ENCODE data around the gene KLHL26.

Gene KLHL26

DNA sequence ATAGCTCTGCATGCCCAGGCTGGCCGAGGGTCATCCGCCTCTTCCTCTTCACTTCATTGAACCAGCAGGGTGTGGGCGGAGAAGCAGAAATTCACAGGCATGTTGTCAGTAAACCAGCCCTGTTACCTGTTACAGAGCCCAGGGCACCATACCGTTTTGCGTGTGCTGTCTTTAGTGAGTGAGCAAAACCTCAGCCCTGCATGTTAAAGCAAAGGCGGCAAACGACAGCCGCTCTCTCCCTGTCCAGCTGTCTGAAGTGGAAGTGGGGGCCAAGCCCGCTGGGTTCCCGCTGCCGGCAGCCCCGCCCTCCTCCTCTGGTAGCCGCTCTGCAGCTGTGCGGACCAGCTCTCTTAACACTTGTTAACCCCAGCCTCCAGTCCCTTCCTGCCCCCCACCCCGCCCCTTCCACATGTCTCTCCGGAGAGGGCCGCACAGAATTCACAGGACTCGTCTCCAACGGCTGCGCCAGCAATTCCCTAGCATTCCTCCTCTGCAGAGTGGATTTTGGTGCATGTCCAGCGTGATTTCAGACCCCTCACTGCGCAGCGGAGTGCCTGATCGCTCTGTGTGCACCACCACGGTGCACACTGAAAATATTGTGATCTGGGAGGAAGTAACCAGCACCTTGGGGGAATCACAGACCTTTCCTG lies 12.7 kb downstream of the KLHL26 start:
- no peak for DNase-seq

DNA sequence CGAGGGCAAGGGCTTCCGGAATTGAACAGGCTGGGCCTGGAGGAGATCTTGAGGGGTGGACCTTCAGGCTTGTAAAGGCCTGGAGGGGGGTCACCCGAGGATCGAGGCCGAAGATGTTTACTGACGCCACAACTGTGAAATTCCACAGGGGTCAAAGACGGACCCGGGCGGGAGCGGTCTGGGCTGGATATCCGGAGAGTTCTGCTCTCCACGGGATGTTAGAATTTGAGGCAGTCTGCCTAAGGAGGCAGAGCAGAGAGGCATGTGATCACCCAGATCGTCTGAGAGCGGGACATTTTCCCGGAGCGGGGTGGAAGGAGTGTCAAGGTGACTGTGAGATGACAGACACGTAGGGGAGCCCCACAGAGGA lies 13.2 kb downstream of the KLHL26 start:
- DNase-seq: no peak

DNA sequence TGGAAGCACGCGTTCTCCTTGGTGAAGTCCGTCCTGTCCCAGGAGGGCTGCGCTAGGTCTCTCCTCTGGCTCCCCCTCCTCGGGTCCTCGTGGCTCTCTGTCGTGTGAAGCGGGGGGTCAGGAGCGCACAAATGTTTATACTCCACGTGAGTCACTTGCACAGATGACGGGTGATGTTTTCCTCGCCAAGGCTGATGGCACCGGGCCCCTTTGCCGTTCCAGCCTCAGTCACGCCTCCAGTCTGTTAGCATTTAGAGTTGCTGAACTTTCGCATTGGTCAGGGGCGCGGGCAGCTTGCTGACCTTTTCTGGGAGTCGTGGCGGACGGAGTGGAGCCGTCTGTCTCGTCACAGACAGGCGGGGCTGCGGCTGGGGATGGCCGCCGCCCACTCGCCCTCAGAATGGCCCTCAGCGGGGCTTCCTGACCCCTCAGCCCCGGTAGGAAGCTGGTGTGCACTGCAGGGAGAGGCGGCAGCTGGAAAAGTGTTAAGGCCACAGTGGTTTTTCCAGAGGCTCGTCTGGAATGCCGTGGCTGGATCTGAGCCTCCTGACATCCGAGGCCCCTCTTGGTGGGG lies 13.7 kb downstream of the KLHL26 start:
- DNase-seq: no peak

DNA sequence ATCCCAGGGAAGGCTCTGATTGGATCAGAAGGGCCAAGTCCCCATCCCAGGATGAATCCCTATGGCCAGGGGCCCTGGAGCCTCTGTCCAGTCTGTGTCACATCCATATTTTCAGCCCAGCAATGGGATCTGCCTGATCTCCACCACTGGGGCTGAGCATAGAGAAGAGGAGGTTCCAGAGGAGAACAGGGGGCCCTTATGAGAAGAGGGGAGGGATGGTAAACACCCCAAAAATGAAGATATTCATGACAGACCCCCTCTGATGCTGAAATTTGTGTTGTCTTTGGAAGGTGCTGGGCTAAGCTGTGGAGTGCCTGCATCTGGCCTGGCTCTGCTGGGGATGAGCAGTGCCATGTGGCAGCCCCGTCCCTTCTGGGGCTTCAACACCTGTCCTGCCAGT lies 14.5 kb downstream of the KLHL26 start:
- no peak for DNase-seq

DNA sequence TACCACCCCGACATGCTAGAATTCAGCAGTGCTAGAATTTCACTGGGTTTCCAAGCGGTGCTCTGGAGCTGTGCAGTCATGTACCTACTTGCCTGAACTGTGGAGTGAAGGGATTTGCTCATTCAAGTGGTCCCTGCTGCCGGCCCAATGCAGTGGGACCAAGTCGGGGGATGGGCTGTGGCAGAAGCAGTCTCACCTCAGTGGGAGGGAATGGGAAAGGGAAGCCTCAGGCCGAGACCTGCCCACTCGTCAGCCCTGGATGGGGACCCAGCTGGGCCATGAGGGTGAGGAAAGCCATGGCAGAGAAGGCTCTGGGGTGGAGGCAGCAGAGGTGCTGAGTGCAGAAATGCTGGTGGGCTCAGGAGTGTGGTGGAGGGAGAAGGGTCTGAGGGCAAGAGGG lies 14.9 kb downstream of the KLHL26 start:
- DNase-seq: no peak

DNA sequence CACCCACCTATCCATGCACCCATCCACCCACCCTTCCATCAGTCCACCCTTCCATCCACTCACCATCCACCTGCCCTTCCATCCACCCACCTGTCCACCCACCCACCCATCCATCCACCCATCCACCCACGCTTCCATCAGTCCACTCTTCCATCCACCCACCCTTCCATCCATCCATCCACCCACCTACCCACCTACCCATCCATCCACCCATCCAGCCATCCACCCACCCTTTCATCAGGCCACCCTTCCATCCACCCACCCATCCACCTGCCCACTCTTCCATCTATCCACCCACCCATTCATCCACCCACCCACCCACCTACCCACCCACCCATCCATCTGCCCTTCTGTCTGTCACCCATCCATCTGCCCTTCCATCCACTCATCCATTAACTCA lies 17.0 kb downstream of the KLHL26 start:
- no peak for DNase-seq

DNA sequence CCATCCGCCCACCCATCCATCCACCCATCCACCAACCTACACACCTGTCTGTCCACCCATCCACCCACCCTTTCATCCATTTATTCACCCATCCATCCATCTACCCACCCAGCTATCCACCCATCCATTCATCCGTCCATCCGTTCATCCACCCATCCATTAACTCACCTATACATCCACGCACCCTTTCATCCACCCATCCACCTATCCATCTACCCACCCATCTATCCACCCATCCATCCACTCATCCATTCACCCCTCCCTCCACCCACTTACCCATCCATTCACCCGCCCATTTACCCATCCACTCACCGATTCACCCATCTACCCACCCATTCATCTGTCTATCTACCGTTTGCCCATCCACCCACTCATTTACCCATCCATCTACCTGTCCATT lies 17.6 kb downstream of the KLHL26 start:
- DNase-seq: no peak

DNA sequence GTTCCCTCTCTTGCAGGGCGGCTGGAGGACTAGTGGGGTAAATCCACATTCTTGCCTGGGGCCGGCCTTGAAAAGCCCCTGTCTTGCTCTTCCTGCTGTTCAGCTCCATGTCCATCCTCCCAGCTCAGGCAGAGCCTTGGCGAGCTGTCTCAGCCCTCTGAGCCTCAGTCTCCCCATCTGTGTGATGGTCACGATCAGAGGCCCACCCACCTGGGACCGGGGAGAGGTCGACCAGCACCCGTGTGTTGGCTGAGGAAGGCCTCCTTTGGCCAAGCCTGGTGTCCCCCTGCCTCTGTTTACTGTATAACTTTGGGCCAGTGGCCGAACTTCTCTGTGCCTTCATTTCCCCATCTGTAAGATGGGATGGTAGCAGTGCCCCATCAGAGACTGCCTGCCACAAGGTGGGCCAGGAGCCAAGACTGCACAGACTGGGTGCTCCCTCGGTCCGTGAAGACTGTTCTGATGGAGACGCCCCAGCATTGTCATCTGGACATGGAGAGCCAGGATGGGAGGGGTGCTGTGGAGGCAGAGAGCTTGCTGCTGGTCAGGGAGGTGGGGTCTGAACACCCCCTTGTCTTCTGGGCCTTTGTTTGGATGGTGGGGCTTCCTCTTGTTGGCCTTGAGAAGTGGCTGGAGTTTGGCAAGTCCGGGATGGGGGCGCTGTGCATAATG lies 18.5 kb downstream of the KLHL26 start:
- no peak for DNase-seq

DNA sequence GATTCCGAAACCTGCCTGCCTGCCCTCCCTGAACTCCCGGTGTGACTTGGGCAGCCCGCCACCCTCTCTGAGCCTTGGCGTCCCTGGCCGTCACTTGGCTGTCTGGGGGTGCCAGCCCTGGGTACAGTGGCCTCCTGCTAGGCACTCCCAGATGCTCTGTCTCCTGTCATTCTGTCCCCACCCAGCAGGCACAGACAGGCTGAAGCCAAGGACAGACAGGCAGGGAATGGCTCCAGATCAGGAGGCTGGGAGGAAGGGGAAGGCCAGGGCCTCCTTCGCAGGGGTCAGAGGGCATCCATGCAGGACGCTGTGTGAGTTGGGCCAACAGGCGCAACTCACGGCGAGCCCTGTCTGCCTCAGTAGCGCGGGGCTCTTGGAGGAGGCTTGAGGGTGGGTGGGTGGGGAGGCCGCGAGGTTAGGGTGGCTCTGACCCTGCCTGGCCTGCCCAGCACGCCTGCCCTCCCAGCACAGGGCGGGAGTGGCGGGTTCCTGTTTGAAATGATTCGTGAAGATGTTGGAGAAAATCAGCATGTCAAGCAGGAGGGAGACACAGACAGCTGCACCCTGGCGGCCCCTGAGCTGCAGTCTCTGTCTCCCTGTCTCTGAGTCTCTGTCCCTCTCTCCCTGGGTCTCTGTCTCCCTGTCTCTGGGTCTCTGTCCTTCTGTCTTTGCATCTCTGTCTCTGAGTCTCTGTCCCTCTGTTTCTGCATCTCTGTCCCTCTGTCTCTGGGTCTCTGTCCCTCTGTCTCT lies 19.7 kb downstream of the KLHL26 start:
- no peak for DNase-seq

DNA sequence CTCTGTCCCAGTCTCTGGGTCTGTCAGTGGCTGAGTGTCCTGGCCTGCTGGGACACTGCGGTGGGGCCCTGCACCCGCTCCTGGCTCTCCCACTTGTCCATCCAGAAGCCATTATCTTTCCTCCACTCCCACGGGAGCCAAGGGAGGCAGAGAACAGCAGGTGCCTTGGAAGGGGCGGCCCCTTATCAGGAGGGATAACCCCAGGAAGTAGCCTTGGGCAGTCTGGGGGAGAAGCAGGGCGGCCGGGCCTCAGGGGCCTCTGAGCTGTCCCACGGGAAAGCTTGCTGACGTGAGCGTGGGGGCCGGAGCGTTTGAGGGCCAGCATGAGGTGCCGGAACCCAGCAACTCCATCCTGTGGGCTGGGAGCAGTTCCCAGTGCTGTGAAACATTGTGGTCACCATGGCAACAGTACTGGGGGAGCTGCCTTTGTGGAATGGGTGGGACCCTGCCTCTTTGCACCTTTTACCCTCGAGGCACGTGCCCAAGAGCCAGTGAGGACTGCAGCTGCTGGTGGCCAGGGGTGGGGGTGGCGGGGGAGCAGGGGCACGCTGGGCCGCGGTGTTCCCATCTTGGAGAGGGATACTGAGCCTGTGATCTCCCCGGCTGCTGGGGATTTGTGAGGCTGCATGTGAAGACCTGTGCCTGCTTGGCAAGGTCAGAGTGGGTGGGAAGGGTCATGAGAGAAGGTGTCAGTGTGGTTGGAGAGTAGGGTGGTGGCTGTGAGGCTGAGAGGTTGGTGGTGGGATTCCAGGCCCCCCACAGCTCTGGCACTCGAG lies 20.9 kb downstream of the KLHL26 start:
- DNase-seq: no peak

DNA sequence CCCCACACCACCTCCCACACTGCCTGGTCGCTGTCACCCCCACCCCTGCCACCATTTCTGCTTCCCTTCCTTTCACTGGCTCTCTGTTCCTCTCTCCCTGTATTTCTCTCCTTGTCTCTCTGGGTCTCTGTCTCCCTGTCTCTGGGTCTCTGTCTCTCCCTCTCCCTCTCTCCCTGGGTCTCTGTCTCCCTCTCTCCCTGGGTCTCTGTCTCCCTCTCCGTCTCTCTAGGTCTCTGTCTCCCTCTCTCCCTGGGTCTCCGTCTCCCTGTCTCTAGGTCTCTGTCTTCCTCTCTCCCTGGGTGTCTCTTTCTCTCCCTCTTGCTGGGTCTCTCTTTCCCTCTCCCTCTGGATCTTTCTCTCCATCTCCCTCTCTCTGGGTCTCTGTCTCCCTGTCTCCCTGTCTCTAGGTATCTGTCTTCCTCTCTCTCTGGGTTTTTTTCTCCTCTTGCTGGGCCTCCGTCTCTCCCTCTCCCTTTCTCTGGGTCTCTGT lies 21.6 kb downstream of the KLHL26 start:
- no peak for DNase-seq

DNA sequence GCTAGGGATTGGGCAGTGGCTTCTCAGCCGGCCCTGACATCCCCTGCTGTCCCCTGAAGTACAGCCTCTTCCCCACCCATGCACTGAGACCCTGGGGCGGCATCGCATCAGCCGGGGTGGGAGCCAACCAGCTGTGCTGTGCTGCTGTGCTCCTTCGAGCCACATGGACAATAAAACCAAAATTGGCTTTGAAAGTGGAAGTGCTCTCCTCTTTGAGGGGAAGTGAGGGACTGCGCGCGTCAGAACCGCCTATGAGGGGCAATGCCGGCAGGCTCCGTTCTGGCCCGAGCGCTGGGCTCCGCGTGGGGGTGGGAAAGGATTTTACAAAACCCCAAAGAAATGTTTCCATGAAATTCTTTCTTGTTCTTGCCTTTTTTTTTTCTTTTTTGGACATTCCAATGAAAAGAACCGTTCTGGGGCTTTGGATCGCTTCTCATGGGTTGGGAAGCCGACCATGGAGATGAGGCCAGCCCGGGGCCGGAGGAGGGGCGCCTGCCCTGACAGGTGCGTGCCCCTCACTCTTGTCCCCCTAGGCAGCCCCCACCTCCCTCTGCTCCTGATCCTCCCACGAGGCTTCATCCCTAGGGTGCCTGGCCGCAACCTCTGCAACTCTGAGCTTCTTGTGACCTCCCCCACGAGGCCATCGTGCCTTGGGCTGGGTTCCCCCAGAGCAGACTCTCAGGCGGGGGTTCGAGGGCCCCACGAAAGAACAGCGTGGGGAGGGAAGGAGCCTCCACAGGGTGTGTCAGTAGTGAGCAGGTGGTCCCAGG lies 22.6 kb downstream of the KLHL26 start:
- no peak for DNase-seq

DNA sequence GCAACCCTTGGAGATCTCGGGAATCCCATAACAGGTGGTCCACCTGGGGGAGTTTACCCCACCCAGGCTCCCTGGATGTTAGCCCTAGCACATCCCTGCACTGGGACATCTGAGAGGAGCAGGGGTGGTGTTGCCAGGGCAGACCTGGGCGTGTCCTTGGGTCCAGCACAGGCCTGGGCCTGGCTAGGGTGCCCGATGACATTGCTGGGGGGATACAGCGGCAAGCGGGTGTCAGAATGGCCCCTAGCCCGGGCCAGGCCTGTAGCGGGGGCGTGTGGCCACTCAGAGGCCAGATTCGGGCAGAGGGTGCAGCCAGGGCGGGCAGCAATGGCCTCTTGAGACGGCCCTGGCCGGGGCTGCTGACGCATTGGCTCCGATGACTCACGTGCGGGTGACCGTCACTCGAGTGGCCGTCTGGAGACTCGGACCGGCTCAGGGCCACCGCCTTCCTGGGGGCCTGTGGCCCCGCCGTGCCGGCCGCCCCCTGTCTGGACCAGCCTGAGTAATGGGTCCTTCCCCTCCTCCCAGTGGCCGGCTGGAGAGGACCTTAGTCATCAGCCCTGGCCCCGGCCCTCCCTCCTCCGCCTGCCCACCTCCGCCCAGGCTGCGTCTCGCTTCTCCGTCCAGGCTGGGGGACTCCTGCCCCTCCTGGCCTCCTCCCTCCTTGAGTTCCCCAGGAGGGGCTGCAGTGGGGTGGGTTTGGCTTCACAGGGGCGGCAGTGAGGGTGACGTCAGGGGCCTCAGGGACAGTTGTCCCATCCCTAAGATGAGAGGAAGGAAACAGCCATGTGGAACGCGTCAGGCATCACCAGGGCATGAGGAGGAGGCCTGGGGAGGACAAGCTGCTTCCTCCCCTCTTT lies 23.5 kb downstream of the KLHL26 start:
- DNase-seq: no peak

DNA sequence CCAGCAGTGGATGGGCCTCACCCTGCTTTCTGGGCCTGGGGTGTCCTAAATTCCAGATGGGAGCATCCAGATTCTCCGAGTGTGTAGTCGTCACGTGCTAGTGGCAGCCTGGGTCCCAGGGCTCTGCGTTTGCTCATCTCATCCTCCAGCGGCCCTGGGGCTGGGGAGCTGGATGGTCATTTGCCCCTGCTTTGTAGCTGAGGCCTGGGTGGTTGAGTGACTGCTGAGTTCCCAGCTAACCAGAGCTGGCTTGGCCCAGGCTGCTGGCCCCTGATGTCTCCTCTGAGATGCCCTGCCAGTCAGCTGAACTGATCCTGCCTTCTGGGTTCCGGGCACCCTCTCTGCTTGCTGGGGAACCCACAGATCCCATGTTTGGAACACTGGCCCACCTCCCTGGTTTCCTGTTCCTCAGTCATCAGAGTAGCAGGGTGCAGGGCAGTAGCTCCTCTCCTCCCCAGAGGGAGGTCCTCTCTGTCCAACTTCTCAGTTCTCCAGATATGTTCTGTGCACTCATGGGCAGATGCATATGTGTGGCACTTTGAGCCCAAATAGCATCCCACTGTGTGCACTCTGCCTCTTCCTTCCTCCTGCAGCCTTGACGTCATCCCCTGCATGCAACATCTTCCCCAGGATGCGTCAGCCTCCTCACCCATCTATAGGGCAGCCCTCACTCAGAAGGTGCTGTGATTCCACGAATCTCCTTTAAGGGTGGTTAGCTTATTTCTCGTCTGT lies 24.3 kb downstream of the KLHL26 start:
- DNase-seq: no peak

DNA sequence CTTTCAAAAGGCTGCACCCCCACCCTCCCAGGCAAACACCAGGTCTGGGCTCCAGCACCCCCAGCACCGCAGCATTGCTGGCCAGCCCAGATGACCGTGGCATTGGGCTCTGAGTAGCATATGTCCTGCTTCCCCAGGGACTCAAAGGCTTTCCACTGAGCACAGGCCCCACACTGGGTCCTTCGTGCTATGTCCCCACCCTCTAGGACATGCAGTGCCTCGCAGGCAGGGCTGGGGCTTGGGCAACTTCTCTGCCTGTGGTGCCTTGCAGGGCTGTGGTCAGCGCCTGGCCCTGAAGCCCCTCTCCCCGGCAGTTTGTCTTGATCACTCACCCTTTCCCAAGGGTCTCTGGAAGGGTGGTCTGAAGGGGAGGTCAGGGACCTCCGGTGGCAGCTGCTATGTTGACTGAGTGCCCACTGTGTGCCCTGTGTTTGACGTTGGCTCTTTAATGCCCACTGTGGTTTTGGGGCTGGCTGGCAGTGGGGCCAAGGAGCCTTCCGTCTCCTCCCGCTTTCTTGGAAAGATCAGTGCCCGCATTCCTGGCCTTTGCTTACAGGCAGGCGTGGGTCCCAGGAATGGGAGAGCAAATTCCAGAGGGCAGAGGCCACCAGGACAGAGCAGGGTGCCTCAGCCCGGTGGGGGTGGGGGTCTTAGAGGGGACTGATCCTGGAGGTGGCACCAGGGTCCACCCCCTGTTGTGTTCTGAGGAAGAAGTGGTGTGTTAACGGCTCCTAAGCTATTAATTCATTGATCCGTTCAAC lies 26.3 kb downstream of the KLHL26 start:
- DNase-seq: no peak

DNA sequence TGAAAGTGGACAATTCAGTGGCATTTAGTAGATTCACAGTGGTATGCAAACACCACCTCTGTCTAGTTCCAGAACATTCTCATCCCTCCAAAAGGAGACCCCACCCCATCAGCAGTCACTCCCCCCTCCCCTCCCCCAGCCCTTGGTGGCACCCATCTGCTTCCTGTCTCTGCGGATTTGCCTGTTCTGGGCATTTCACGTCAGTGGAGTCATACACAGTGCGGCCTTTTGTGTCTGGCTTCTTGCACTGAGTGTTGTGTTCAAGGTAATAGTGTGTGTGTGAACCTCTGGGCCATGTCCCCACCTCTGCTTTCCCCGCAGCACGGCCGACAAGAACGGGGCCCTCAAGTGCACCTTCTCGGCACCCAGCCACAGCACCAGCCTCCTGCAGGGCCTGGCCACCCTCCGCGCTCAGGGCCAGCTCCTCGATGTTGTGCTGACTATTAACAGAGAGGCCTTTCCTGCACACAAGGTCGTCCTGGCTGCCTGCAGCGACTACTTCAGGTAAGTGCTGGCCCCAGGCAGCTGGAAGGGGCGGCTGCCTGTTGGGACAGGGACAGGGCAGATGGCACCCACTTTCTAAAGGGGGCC lies 27.2 kb downstream of the KLHL26 start:
- DNase-seq: no peak

DNA sequence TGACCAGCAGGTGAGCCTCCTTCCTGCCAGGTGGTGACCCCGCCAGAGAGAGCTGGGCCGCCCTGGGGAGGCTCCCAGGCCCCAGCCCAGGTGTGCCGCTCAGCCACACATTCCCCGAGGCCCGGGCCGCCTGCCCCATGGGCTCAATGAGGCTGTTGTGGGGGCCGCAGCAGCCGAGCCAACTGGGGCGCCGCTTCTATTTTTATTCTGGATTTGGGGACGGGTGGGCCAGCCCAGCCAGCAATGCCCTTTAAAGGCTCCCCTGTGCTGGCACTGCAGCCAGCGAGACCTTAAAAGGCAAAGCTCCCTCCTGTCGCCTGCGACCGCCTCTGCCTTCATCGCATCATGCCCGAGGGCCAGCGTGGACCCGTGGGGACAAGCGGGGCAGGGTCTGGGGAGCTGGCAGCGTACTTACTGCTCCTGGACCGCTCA lies 29.0 kb downstream of the KLHL26 start:
- no peak for DNase-seq

DNA sequence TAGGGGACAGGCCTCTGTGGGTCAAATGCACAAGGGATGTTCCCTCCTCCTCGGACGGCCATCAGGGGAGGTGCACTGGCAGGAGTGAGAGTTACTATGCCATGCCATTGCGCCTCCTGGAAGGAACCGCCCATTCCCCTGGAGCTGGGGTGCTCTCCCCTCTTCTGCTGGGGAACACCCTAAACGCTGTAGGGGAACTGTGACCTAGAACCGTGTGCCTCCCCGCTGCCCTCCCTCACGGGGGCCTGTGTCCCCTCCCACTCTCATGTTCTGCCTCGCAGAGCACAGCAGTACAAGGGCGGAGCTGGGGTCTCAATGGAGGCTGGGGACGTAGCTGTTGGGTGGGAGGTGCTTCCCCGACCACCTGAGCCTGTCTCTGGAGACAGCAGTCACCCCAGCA lies 29.5 kb downstream of the KLHL26 start:
- no peak for DNase-seq

DNA sequence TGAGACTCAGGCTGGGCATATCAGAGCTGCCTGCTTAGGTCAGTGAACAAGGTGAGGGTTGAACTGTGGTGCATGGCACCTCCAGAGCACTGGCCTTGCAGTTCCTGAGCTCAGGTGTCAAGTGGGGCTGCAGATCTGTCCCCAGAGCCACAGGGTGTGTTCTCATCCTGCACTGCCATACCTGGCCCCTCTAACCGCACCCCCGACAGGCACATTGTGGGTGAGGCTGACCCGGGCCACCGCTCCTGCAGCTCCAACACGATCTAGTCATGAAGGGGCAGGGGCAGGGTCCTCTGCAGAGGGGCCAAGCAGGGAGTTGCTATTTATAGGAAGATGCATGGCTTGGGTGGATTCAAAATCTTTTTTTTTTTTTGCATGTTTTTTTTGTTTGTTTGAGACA lies 30.0 kb downstream of the KLHL26 start:
- DNase-seq: no peak

Measured in activated CD4-positive, alpha-beta T cell treated with anti-CD3 and anti-CD28 coated beads, Interleukin-2, amount 50 U/mL, for 4 hours (primary cell).